Natural killer cell (primary cell): ENCODE measurements around the gene LMX1A. TPM values are rescaled to one million over a fixed set of nuclear protein-coding genes. Genes with fewer than 3 reads are reported as not detected.

Experiments used
- ATAC-seq, 3 donors: fragments of 150-1000 bp in 2 of 3; fragments of 200-7000 bp in 1 of 3; cut with Tn5 transposase; 1 replicate in 1 of 3; 2 replicates in 2 of 3; pipeline ENCODE4 v1.10.0; 2021; ENCODE audit warnings: mild to moderate bottlenecking in 2 of 3, moderate library complexity in 2 of 3
- DNase-seq, 2 donors: peaks; one replicate each; pipeline versions ENCODE4 v3.0.0 to v3.0.0-alpha.2; 2013 to 2021; ENCODE audit warnings: mixed read lengths in 1 of 2
- H3K27ac ChIP-seq: one replicate; pipeline ENCODE4 v1.5.1; 2013; ENCODE audit warnings: mild to moderate bottlenecking, low read length
- H3K27me3 ChIP-seq: one replicate; pipeline ENCODE4 v1.6.1; 2013; ENCODE audit warnings: low read length; ENCODE audit not compliant: control insufficient read depth, insufficient read depth
- H3K36me3 ChIP-seq: one replicate; pipeline ENCODE4 v1.6.1; 2013; ENCODE audit warnings: low read length; ENCODE audit not compliant: control insufficient read depth, insufficient read depth
- H3K4me1 ChIP-seq: one replicate; pipeline ENCODE4 v1.6.1; 2013; ENCODE audit warnings: low read length; ENCODE audit not compliant: control insufficient read depth, insufficient read depth
- H3K4me3 ChIP-seq: one replicate; pipeline ENCODE4 v1.5.1; 2013; ENCODE audit warnings: low read length
- H3K9me3 ChIP-seq: one replicate; pipeline ENCODE4 v1.6.1; 2013; ENCODE audit warnings: low read length; ENCODE audit not compliant: control insufficient read depth, insufficient read depth
- H3K27ac Mint-ChIP-seq, 2 donors: one replicate each; pipeline ENCODE4 v1.8.0; 2022; ENCODE audit warnings: mild to moderate bottlenecking in 2 of 2, mixed read lengths in 2 of 2, moderate library complexity in 1 of 2
- H3K27me3 Mint-ChIP-seq, 2 donors: one replicate each; pipeline ENCODE4 v1.8.0; 2022; ENCODE audit warnings: low read depth in 2 of 2, mixed read lengths in 2 of 2
- H3K36me3 Mint-ChIP-seq: one replicate; pipeline ENCODE4 v1.8.0; 2022; ENCODE audit warnings: mixed read lengths
- H3K4me1 Mint-ChIP-seq, 2 donors: one replicate each; pipeline ENCODE4 v1.8.0; 2022; ENCODE audit warnings: mixed read lengths in 2 of 2
- H3K4me3 Mint-ChIP-seq: one replicate; pipeline ENCODE4 v1.8.0; 2022; ENCODE audit warnings: mild to moderate bottlenecking, moderate library complexity, mixed read lengths
- H3K9me3 Mint-ChIP-seq, 2 donors: one replicate each; pipeline ENCODE4 v1.8.0; 2022; ENCODE audit warnings: mixed read lengths in 2 of 2
- CTCF ChIP-seq: fragments of 200-600 bp; IDR thresholded peaks from one replicate; pipeline ENCODE4 v1.8.0; 2022; ENCODE audit warnings: antibody characterized with exemption
- WGBS: methylation state at CpG from one replicate; pipeline ENCODE4 v1.1.7; 2013; ENCODE audit warnings: missing lambda C conversion rate; ENCODE audit not compliant: insufficient coverage; 5-methylcytosine and 5-hydroxymethylcytosine counted together
- intact Hi-C: fragments of 100-400 bp; cut with micrococcal nuclease; formaldehyde crosslinking; loops from one replicate; pipeline ENCODE4 v1.14.2; 2022
- total RNA-seq, 4 donors: library from RNA; stranded (reverse); fragments of 120-200 nt in 1 of 4; gene quantifications; one replicate each; pipeline versions ENCODE4 v1.2.3 to v1.2.4, GENCODE V29; 2013 to 2022

Gene LMX1A
- total RNA-seq = not detected
- not detected for total RNA-seq (2013)

- no peak for TF ChIP-seq CTCF
- 5% methylated on average over 88 of the region's 88 CpGs for WGBS
- H3K36me3 Mint-ChIP-seq = no peaks in the 10 kb centered on the region
Measured at GRCh38 chr1:165355977-165356811, at the start of gene LMX1A. LMX1A (minus strand) TSS chr1:165356715; CDS start chr1:165355559, 1,156 bp downstream.

GRCh38 chr1:165403835-165404482 is 47.4 kb upstream of the LMX1A start:
- WGBS = 8% methylated on average over 2 of the region's 3 CpGs
- Mint-ChIP-seq H3K36me3 (no peaks in the 10 kb centered on the region), H3K27ac (no peak overlapping the region), H3K9me3 (no peaks in the 10 kb centered on the region), H3K4me1 (no peaks in the 10 kb centered on the region), H3K27me3 (peaks cover 12 to 25% of the 10 kb centered on the region in 2 donors), H3K4me3 (no peak overlapping the region)
- H3K27me3 ChIP-seq = peaks cover 2% of the 10 kb centered on the region
- intact Hi-C loops = no loop called here
- no peaks in the 10 kb centered on the region for H3K36me3 ChIP-seq
- H3K4me3 ChIP-seq = no peak overlapping the region
- H3K27ac ChIP-seq = no peak overlapping the region
- H3K4me1 ChIP-seq = no peaks in the 10 kb centered on the region
- DNase-seq = peak in 1 of 2 donors; percentile 56
- no peaks in the 10 kb centered on the region for H3K9me3 ChIP-seq
- TF ChIP-seq CTCF = peak; percentile 32
- peak in 2 of 3 donors; percentile 46 to 49 for ATAC-seq

More at GRCh38 chr1:165355977-165356811, at the start of gene LMX1A:
- Histone ChIP-seq H3K9me3 (no peaks in the 10 kb centered on the region), H3K27me3 (peaks cover 30% of the 10 kb centered on the region), H3K4me1 (no peaks in the 10 kb centered on the region), H3K27ac (no peak within 1 kb of the TSS), H3K36me3 (no peaks in the 10 kb centered on the region), H3K4me3 (no peak within 1 kb of the TSS)
- no peak within 1 kb of the TSS for H3K27ac Mint-ChIP-seq
- H3K9me3 Mint-ChIP-seq = no peaks in the 10 kb centered on the region
- intact Hi-C loops = no loop called here
- peaks cover 0 to 6% of the 10 kb centered on the region in 2 donors for H3K4me1 Mint-ChIP-seq
- DNase-seq (no peak), ATAC-seq (no peak)
- H3K4me3 Mint-ChIP-seq = no peak within 1 kb of the TSS
- peaks cover 66 to 69% of the 10 kb centered on the region in 2 donors for H3K27me3 Mint-ChIP-seq

- Histone ChIP-seq H3K4me3 (no peak overlapping the region), H3K4me1 (no peaks in the 10 kb centered on the region), H3K27me3 (peaks cover 2% of the 10 kb centered on the region), H3K9me3 (no peaks in the 10 kb centered on the region), H3K27ac (no peak overlapping the region), H3K36me3 (no peaks in the 10 kb centered on the region)
- peak in 1 of 3 donors; percentile 33 for ATAC-seq
- intact Hi-C loops = no loop called here
- Mint-ChIP-seq H3K36me3 (no peaks in the 10 kb centered on the region), H3K4me1 (peaks cover 0 to 5% of the 10 kb centered on the region in 2 donors), H3K27me3 (peaks cover 4 to 16% of the 10 kb centered on the region in 2 donors), H3K9me3 (no peaks in the 10 kb centered on the region), H3K4me3 (no peak overlapping the region), H3K27ac (no peak overlapping the region)
- DNase-seq = no peak
- 76% methylated on average over 4 of the region's 4 CpGs for WGBS
- TF ChIP-seq CTCF = no peak
Measured at GRCh38 chr1:165402517-165403111, 46.1 kb upstream of the LMX1A start.
